Measurements from ENCODE around the gene DMWD. TPM values are rescaled to one million over a fixed set of nuclear protein-coding genes. Genes with fewer than 3 reads are reported as not detected.

Gene DMWD
- total RNA-seq, 1 experiment from 2014 or later: 64.6 TPM

- DNase-seq (ENCODE audit: low read depth, low spot score): no peak
- Histone ChIP-seq H3K36me3 (ENCODE audit: control insufficient read depth, insufficient read depth, low read length) (peaks cover 5% of the 10 kb centered on the region), H3K4me1 (ENCODE audit: control insufficient read depth, insufficient read depth, low read length) (no peaks in the 10 kb centered on the region), H3K9me3 (ENCODE audit: control insufficient read depth, insufficient read depth, low read depth, low read length) (no peaks in the 10 kb centered on the region), H3K27me3 (ENCODE audit: control insufficient read depth, insufficient read depth, low read length) (no peaks in the 10 kb centered on the region), H3K4me3 (ENCODE audit: low read depth in 2 of 2, low read length in 2 of 2) (peak overlapping the region in 1 of 2 experiments; percentile 73; a peak in 2 of 4 replicates), H3K27ac (ENCODE audit: low read length) (no peak overlapping the region)
- TF ChIP-seq CTCF (IDR thresholded peaks at IDR 0.05): no peak
- no peak for TF ChIP-seq REST (IDR thresholded peaks at IDR 0.05; ENCODE audit: insufficient read depth in 1 of 2, low read depth in 2 of 2, low read length in 1 of 2)
- TF ChIP-seq SIN3A (IDR thresholded peaks at IDR 0.05; ENCODE audit: borderline replicate concordance, insufficient read depth, low read depth, low read length): no peak
- TF ChIP-seq POLR2AphosphoS5 (IDR thresholded peaks at IDR 0.05; ENCODE audit: low read depth, low read length): no peak
- no peak for TF ChIP-seq TCF7L2 (IDR thresholded peaks at IDR 0.05; ENCODE audit: low read depth, low read length)
- POLR2A ChIA-PET: no interaction called here
- in situ Hi-C loops (cut with HindIII; ENCODE audit: low pct_unique_long_range_greater_than_20kb, low sequenced_read_pairs) (no loop called here), intact Hi-C loops (cut with micrococcal nuclease; ENCODE audit: unreplicated experiment) (no loop called here)
- CTCF ChIA-PET: no interaction called here
- no TSS peak for BruUV-seq (replicated peaks)
- ATAC-seq: no peak
These were observed 1.7 kb downstream of the DMWD start for GRCh38 chr19:45790942-45791341.

- in situ Hi-C loops (cut with HindIII; ENCODE audit: low pct_unique_long_range_greater_than_20kb, low sequenced_read_pairs): no loop called here
- CTCF ChIA-PET: no interaction called here
These were observed 3.4 kb downstream of the DMWD start for GRCh38 chr19:45789035-45789786.

More at GRCh38 chr19:45789035-45789786, 3.4 kb downstream of the DMWD start:
- POLR2A ChIA-PET: no interaction called here
- no TSS peak for BruUV-seq (replicated peaks)
- intact Hi-C loops (cut with micrococcal nuclease; ENCODE audit: unreplicated experiment): no loop called here
- Histone ChIP-seq H3K9me3 (ENCODE audit: control insufficient read depth, insufficient read depth, low read depth, low read length) (no peaks in the 10 kb centered on the region), H3K27me3 (ENCODE audit: control insufficient read depth, insufficient read depth, low read length) (no peaks in the 10 kb centered on the region), H3K36me3 (ENCODE audit: control insufficient read depth, insufficient read depth, low read length) (peaks cover 5% of the 10 kb centered on the region), H3K4me1 (ENCODE audit: control insufficient read depth, insufficient read depth, low read length) (peaks cover 1% of the 10 kb centered on the region), H3K4me3 (ENCODE audit: low read depth in 2 of 2, low read length in 2 of 2) (no peak overlapping the region), H3K27ac (ENCODE audit: low read length) (no peak overlapping the region)
- ATAC-seq: no peak
- no peak for TF ChIP-seq CTCF (IDR thresholded peaks at IDR 0.05)
- no peak for TF ChIP-seq SIN3A (IDR thresholded peaks at IDR 0.05; ENCODE audit: borderline replicate concordance, insufficient read depth, low read depth, low read length)
- no peak for TF ChIP-seq TCF7L2 (IDR thresholded peaks at IDR 0.05; ENCODE audit: low read depth, low read length)
- no peak for DNase-seq (ENCODE audit: low read depth, low spot score)
